GM12872 (cell line): ENCODE data around the gene KHDC4.

Source experiments
- TF ChIP-seq, protein P1 (sequence below): IDR thresholded peaks from 3 replicates; pipeline ENCODE4 v1.5.1; 2011; ENCODE audit warnings: low read depth, mild to moderate bottlenecking, low read length, moderate library complexity; ENCODE audit not compliant: insufficient read depth

KHDC4 gene

DNA sequence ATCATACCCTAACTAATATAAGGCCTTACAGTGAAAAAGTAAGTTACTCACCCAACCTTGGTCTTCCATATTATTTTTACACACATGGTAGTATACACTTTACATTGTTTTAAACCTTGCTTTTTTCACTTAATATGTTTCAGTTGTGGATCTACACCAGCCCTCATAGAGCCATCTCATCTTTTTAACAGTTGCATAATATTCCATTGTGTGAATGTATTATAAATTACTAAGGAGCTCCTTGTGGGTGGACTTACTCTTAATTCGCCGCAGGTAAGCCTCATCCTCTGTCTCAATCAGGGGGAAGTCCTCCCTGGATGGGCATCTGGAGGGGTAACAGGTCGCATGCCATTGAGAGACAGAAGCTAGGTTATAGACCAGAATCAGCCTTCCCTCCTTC is 20.4 kb upstream of the KHDC4 start:
- TF ChIP-seq, protein P1, sequence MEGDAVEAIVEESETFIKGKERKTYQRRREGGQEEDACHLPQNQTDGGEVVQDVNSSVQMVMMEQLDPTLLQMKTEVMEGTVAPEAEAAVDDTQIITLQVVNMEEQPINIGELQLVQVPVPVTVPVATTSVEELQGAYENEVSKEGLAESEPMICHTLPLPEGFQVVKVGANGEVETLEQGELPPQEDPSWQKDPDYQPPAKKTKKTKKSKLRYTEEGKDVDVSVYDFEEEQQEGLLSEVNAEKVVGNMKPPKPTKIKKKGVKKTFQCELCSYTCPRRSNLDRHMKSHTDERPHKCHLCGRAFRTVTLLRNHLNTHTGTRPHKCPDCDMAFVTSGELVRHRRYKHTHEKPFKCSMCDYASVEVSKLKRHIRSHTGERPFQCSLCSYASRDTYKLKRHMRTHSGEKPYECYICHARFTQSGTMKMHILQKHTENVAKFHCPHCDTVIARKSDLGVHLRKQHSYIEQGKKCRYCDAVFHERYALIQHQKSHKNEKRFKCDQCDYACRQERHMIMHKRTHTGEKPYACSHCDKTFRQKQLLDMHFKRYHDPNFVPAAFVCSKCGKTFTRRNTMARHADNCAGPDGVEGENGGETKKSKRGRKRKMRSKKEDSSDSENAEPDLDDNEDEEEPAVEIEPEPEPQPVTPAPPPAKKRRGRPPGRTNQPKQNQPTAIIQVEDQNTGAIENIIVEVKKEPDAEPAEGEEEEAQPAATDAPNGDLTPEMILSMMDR: no peak

DNA sequence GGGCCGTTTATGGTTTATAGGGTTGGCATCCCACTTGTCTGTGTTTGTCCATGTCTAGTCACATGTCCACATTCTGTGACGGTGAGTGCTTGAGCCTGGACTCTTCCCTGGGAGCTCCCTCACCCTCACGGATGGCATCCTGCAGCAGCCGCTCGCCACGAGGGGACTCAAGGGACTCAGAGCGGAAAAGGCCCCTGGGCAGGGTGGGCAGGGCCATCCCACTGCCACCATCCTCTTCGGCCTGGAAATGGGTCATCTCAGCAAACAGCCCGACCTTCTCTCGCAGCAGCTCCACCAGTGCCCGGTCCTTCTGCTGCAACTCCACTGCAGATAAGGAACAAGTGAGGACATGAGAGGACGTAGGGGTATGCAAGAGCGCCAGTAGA is 18.3 kb upstream of the KHDC4 start:
- TF ChIP-seq, protein P1: no peak

- TF ChIP-seq, protein P1: no peak
Observed at GRCh38 chr1:155951753-155952504, 17.7 kb upstream of the KHDC4 start.

DNA sequence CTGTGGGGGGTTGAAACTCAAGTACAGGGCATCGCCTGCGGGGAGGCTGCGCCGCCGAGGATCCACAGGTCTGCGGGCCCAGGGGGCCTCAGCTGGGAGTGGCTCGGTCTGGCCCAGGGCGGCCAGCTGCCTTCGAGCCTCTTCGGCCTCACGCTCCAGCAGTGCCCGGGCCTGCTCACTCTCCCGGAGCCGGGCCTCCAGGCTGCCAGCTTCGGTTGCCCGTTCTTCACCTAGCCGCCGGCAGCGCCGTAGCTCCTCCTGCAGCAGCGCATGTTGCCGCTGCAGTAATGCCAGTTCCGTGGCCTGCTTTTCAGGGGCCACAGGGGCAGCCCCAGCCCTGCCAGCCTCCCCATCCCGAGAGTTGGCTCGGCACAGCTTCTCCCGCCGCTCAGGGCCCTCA is 16.6 kb upstream of the KHDC4 start:
- TF ChIP-seq, protein P1: no peak

GRCh38 chr1:155947741-155948140 is 13.5 kb upstream of the KHDC4 start:
- TF ChIP-seq, protein P1: no peak

- TF ChIP-seq, protein P1: no peak
Observed at GRCh38 chr1:155947292-155947691, 13.1 kb upstream of the KHDC4 start.

GRCh38 chr1:155946633-155947219 is 12.5 kb upstream of the KHDC4 start:
- TF ChIP-seq, protein P1: no peak
